Measurements from ENCODE around the gene FEV. TPM values are rescaled to one million over a fixed set of nuclear protein-coding genes. Genes with fewer than 3 reads are reported as not detected.

Gene FEV
- polyA plus RNA-seq, 1 donor from 2014 or later, result not detected

DNA sequence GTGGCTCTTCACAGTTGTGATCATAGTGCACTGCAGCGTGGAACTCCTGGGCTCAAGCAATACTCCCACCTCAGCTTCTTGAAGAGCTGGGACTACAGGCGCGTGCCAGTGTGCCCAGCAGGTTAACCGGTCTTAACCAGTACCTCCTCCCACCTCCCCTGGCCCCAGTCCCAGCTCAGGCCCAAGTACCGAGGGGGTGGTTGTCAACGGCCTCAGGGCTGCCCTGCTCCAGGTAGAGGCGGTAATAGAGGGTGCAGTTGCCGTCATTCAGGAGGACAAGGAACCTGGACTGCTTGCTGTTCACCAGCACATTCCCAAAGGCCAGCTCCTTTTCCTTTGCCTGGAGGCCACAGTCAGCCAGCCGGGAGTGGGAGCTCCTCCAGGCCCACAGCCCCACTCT, 36.6 kb upstream of the FEV start:
- H3F3A ChIP-seq (ENCODE audit: insufficient read depth, low read length, poor library complexity, severe bottlenecking), result no peaks in the 10 kb centered on the region
- H3K9ac ChIP-seq (ENCODE audit: low read length), result no peak overlapping the region
- H3K9me2 ChIP-seq (ENCODE audit: insufficient read depth, low read length), result no peaks in the 10 kb centered on the region
- H3K9me3 ChIP-seq (ENCODE audit: low read length), result no peaks in the 10 kb centered on the region
- H4K20me1 ChIP-seq (ENCODE audit: insufficient read depth), result no peaks in the 10 kb centered on the region
- TF ChIP-seq, protein P1, sequence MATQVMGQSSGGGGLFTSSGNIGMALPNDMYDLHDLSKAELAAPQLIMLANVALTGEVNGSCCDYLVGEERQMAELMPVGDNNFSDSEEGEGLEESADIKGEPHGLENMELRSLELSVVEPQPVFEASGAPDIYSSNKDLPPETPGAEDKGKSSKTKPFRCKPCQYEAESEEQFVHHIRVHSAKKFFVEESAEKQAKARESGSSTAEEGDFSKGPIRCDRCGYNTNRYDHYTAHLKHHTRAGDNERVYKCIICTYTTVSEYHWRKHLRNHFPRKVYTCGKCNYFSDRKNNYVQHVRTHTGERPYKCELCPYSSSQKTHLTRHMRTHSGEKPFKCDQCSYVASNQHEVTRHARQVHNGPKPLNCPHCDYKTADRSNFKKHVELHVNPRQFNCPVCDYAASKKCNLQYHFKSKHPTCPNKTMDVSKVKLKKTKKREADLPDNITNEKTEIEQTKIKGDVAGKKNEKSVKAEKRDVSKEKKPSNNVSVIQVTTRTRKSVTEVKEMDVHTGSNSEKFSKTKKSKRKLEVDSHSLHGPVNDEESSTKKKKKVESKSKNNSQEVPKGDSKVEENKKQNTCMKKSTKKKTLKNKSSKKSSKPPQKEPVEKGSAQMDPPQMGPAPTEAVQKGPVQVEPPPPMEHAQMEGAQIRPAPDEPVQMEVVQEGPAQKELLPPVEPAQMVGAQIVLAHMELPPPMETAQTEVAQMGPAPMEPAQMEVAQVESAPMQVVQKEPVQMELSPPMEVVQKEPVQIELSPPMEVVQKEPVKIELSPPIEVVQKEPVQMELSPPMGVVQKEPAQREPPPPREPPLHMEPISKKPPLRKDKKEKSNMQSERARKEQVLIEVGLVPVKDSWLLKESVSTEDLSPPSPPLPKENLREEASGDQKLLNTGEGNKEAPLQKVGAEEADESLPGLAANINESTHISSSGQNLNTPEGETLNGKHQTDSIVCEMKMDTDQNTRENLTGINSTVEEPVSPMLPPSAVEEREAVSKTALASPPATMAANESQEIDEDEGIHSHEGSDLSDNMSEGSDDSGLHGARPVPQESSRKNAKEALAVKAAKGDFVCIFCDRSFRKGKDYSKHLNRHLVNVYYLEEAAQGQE (IDR thresholded peaks at IDR 0.05; ENCODE audit: borderline replicate concordance), result no peak
- TF ChIP-seq RAD21 (conservative IDR thresholded peaks at IDR 0.05) (no peak), EZH2 (IDR thresholded peaks at IDR 0.05; ENCODE audit: borderline replicate concordance, insufficient read depth, low read length, poor library complexity, severe bottlenecking) (no peak), TAF1 (IDR thresholded peaks at IDR 0.05; ENCODE audit: low read depth) (no peak), MXI1 (conservative IDR thresholded peaks at IDR 0.05; ENCODE audit: poor library complexity, severe bottlenecking) (no peak), SMC3 (conservative IDR thresholded peaks at IDR 0.05; ENCODE audit: poor library complexity) (no peak), POLR2AphosphoS5 (IDR thresholded peaks at IDR 0.05) (no peak), CTCF (IDR thresholded peaks at IDR 0.05; ENCODE audit: poor library complexity, severe bottlenecking) (no peak), EP300 (conservative IDR thresholded peaks at IDR 0.05; ENCODE audit: poor library complexity, severe bottlenecking) (no peak)
- H3K79me2 ChIP-seq (replicated peaks; ENCODE audit: insufficient read depth, low read length), result no peaks in the 10 kb centered on the region
- no peaks in the 10 kb centered on the region for H3K27me3 ChIP-seq (ENCODE audit: insufficient read depth, low read depth, low read length)
- H3K4me3 ChIP-seq (ENCODE audit: low read length), result no peak overlapping the region
- H3K27ac ChIP-seq (ENCODE audit: low read length), result no peak overlapping the region
- H2AFZ ChIP-seq (ENCODE audit: low read depth, low read length), result no peak overlapping the region
- H3K4me2 ChIP-seq (ENCODE audit: low read length), result no peak overlapping the region
- H3K36me3 ChIP-seq (ENCODE audit: insufficient read depth, low read length), result no peaks in the 10 kb centered on the region

DNA sequence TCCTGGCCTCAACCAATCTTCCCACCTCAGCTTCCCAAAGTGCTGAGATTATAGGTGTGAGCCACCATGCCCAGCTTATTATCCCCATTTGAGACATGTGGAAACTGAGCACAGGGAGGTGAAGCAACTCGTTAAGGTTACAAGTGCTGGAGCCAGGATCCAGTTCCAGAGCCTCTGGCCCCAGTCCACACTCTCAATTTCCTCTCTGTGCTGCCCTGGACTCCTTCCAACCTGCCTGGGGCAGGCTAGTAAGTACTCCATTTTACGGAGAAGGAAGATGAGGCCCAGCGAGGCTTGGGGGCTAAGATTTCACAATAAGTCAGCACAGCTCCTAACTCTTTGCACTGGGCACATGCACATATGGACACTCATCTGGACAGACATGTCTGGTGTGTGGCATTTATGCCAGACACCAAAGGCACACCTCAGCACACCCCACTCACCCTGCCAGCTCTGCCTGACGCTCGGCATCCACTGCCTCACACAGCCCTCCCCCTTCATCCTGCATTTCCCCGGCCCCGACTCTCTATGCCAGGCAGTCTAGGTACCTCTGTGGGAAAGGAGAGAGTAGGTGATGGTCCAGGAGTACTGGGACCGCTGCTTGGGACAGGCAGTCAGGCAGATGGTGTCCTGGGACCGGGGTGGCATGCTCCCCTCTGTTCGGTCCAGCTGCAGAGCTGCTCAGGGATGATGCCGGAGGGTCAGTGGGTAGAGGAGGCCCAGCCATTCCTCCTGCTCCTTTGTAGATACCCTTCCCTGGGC, 35.8 kb upstream of the FEV start:
- Histone ChIP-seq H3K4me3 (ENCODE audit: low read length) (no peak overlapping the region), H3K27ac (ENCODE audit: low read length) (no peak overlapping the region), H3K79me2 (replicated peaks; ENCODE audit: insufficient read depth, low read length) (no peaks in the 10 kb centered on the region), H3K4me2 (ENCODE audit: low read length) (no peak overlapping the region), H3K9ac (ENCODE audit: low read length) (no peak overlapping the region), H3K36me3 (ENCODE audit: insufficient read depth, low read length) (no peaks in the 10 kb centered on the region), H3K9me3 (ENCODE audit: low read length) (no peaks in the 10 kb centered on the region), H4K20me1 (ENCODE audit: insufficient read depth) (no peaks in the 10 kb centered on the region), H3K9me2 (ENCODE audit: insufficient read depth, low read length) (no peaks in the 10 kb centered on the region), H3F3A (ENCODE audit: insufficient read depth, low read length, poor library complexity, severe bottlenecking) (no peaks in the 10 kb centered on the region), H2AFZ (ENCODE audit: low read depth, low read length) (no peak overlapping the region), H3K27me3 (ENCODE audit: insufficient read depth, low read depth, low read length) (no peaks in the 10 kb centered on the region)
- no peak for TF ChIP-seq POLR2AphosphoS5 (IDR thresholded peaks at IDR 0.05)
- no peak for TF ChIP-seq MXI1 (conservative IDR thresholded peaks at IDR 0.05; ENCODE audit: poor library complexity, severe bottlenecking)
